ENCODE data around the gene SLC13A4.
"Not testable (repeated sequence)": the region's sequence is repeated elsewhere in the genome, so short reads cannot be mapped to it uniquely, and the experiment has no call there.

Gene SLC13A4

DNA sequence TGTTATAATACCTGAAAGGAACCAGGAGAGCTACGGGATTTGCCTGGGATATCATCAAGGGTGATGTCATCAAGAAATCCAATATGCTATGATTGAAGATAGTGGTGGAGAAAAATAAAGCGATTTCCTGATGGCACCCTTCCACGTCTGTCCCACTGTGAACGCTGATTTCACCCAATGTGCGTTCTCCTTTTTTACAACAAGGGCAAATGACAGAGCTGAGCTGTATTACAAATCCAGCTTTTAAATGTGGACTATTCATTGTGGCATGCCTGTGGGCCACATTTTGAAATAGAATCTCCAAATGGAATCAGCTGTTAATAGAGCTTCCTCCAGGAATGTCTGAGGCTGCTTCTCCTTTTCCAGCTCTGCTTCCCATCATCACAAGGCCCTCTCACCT is 23.3 kb downstream of the SLC13A4 start:
- intact Hi-C loops (cut with DNase I): no loop called here
- no peak for DNase-seq

GRCh38 chr7:135704074-135704473 is 23.9 kb downstream of the SLC13A4 start:
- intact Hi-C loops (cut with DNase I): no loop called here
- DNase-seq: no peak

- DNase-seq: no peak
- intact Hi-C loops (cut with DNase I): no loop called here
Measured at GRCh38 chr7:135697276-135698049, 30.5 kb downstream of the SLC13A4 start.

- DNase-seq: no peak
- intact Hi-C loops (cut with DNase I): no loop called here
Measured at GRCh38 chr7:135693558-135693957, 34.4 kb downstream of the SLC13A4 start.

DNA sequence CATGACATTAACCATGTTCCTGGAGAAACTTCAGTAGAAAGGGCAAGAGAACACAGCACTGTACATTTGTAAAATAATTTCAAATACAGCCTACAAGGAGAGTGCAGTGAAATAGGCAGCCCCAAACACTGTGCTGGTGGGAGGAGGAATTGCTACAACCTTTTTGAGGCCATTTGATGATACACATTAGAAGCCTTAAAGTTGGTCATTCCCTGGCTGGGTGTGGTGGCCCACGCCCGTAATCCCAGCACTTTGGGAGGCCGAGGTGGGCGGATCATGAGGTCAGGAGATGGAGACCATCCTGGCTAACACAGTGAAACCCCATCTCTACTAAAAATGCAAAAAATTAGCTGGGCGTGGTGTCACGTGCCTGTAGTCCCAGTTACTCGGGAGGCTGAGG is 35.4 kb downstream of the SLC13A4 start:
- intact Hi-C loops (cut with DNase I); DNase-seq: not testable (repeated sequence)

GRCh38 chr7:135692055-135692454 is 35.9 kb downstream of the SLC13A4 start:
- DNase-seq: no peak
- intact Hi-C loops (cut with DNase I): no loop called here

DNA sequence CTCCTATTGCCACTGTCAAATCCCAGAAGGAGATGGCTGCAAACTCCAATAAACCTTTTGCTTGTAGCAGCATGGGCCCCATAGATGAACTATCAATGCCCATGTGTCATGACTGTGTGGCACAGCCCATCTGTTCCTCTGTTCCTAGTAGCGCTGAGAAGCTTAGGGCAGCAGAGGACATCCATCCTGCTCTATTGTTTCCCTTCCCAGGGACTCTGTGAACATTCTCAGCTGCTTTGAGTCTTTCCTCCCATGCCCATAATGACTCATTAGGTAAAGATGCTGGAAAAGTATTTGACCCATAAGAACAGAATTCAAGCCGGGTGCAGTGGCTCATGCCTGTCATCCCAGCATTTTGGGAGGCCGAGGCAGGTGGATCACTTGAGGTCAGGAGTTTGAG is 37.4 kb downstream of the SLC13A4 start:
- DNase-seq: no peak
- intact Hi-C loops (cut with DNase I): no loop called here

- intact Hi-C loops (cut with DNase I): no loop called here
Measured at GRCh38 chr7:135687466-135687865, 40.5 kb downstream of the SLC13A4 start.

DNA sequence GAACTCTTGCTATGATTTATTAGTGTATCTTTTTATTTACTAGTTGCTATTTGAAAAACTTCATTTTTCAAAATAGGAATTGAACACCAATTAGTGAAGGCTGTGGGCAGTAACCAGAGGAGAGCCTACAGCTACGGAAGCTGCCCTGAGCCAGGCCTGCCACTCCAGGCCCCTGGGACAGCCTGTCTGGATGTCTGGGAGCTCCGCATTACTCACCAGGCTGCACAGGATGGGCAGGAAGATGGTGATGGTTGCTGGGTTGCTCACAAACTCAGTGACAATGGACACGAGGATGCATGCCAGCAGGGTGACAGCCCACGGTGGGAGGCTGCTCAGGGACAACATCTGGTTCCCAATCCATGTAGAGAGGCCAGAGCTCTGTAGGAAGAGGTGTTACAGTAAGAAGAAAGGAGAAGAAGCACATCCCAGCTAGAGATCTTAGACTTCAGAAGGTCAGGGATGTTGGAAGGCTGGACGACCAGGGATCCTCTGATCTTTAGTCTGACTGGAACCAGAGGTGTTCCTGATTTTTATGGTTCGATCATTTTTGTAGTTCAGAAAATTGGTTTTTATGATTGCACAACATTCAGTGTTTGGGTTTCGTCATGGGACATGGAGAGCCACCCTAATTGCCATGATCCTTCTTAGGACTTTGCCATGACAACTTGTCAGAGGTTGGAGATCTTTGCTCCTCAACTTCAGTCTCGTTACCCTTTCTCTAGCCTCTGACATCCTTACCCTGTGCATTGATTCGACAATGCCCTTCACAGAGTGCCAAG is 42.5 kb downstream of the SLC13A4 start:
- intact Hi-C loops (cut with DNase I): no loop called here
- DNase-seq: no peak

More at GRCh38 chr7:135687466-135687865, 40.5 kb downstream of the SLC13A4 start:
- DNase-seq: no peak

DNA sequence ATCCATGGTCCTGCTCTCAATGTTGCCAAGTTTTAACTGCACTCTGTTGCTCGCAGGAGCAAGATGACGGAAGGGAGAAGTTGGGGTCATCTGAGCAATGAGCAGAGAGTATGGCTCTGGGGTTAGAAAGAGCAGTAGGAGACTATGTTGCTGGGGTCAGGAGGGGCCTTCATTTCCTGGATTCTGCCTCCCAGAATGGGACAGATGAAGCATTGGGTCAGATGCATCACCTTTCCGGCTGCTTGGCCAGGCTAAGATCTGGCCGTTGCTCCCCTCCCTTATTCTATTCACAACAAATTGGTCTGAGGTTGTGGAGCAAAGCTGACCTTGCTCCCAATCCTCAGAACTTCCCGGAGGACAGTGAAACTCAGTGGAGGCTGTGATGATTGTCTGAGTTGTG is 43.3 kb downstream of the SLC13A4 start:
- intact Hi-C loops (cut with DNase I): no loop called here
- no peak for DNase-seq

DNA sequence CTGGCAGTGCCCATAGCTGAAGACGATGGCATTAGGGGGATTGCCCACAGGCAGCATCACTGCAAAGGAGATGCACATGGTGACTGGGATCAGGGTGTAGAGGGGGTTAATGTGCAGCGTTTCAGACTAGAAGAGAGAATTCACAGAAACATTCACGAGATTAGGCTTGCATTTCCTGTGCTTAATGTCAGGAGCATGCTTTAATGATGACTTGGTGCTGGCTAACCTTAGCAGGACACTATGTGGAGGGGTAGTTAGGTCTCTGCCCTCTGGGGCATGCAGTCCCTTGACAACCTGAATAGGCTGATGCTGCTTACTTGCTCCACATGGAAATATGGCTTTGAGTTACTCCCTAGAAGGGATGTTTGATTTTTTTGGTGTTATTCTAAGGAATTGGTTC is 43.9 kb downstream of the SLC13A4 start:
- DNase-seq: no peak
- intact Hi-C loops (cut with DNase I): no loop called here

- DNase-seq: no peak
- intact Hi-C loops (cut with DNase I): no loop called here
Measured at GRCh38 chr7:135683609-135684008, 44.4 kb downstream of the SLC13A4 start.

DNA sequence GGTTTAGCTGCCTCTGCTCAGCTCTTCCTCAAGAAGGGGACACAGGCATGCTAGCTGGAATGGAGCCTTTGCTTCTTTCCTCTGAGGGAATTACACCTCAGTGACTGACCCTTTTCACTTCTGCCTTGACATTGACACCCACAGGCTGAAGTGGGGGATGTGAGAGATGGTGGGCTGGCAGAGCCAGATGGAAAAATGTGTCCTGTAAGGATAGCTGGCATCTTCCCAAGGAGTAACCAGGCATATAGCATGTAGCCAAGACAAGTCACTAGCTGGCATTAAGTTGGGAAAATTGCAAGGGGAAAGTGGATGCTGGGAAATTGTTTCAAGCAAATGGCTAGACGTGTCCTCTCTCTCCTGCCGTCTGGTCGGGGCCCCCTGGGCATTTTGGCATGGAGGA is 45.8 kb downstream of the SLC13A4 start:
- intact Hi-C loops (cut with DNase I): no loop called here
- DNase-seq: no peak

DNA sequence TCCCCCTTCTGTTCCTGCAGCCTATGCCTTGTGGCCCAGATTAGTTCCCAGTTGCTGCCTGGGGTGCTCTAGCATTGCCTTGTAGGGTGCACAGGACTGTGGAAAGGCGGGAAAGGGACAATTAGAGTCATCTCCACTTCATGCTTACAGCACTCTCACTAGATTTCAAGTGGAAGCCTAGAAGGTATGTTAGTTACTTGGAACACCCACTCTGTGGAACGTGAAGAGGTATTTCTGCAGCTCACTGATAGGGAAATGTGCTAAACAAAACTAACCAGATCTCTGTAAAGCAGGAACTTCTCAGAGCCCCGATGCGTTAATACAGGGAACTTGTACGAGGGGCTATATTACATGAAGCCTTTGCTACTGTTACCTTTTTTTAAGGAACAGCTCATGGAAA is 46.2 kb downstream of the SLC13A4 start:
- intact Hi-C loops (cut with DNase I): no loop called here
- no peak for DNase-seq

DNA sequence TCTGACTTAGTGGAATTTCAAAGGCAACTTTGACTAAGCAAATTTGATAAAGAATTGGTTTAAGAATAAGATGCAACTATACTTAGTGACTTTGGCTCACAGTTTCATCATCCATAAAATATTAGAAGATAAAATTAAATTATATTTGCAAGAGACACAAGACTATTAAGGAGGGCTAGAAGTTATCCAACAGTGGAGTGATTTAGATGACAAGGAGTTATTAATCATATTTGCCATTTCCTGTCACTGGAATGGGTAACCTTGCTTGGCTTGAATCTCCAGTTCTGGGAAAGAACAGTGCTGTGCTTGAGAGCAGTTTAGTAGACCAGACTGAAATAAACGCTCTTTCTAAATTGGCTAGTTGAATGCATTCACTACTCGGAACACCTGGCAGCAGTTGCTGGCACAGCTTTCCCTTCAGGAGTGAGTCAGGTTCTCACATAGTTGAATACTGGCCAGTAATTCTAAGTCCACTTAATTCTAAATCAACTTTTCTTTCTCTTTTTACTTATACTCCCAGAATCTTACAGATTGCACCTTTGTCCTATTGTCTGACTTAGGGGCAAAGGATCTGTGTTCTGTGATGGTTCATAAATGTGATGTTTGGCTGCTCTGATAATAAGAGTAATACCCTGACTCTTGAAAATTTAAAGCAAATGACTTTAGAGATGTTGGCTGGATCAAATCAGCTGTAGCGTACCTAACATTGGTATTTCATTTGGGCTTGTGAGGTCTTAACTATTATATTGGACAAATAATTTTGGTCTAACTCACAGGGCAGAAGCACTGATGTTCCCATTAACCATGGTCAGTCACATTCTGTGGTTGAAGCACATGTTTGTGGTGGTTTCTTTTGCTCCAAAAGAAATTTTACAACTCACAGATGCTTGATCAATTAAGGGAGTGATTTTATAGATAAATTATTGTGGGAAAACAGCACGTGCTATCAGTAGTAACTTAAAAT is 49.1 kb downstream of the SLC13A4 start:
- DNase-seq: peak in 2 of 10 donors; percentile 13 to 52
- intact Hi-C loops (cut with DNase I): no loop called here

DNA sequence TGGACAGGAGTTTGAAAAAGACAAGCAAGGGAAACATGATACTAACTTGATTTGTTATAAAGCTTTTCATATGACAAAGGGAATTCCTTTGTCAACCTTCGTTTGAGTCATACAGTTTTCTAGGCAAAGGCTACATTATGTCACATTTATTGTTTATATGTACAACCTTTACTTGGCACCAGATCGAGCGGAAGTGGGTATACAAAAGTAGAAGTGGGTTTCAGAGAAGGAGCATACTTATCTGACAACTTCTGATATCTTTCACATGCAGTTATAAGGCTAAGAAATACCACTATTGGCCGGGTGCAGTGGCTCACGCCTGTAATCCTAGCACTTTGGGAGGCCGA is 54.7 kb downstream of the SLC13A4 start:
- intact Hi-C loops (cut with DNase I): no loop called here
- DNase-seq: no peak

- no peak for DNase-seq
- intact Hi-C loops (cut with DNase I): no loop called here
Measured at GRCh38 chr7:135672560-135673359, 55.2 kb downstream of the SLC13A4 start.

GRCh38 chr7:135670179-135670578 is 57.8 kb downstream of the SLC13A4 start:
- intact Hi-C loops (cut with DNase I): no loop called here
- DNase-seq: no peak

GRCh38 chr7:135669774-135670173 is 58.2 kb downstream of the SLC13A4 start:
- DNase-seq: no peak
- intact Hi-C loops (cut with DNase I): loop anchor here (10.0 kb wide), 1 partner anchor 305 kb away; the partner anchor contains the start of gene MTPN

GRCh38 chr7:135668852-135669395 is 59.1 kb downstream of the SLC13A4 start:
- DNase-seq: not testable (repeated sequence)
- intact Hi-C loops (cut with DNase I): loop anchor here (10.0 kb wide), 1 partner anchor 306 kb away; the partner anchor contains the start of gene MTPN

All from posterior cingulate gyrus (tissue), 11 donors.